Measurements from ENCODE around the gene SMG5.

Gene SMG5

GRCh38 chr1:156286061-156286460 is 3.4 kb upstream of the SMG5 start:
- TF ChIP-seq SIN3A (IDR thresholded peaks at IDR 0.05; ENCODE audit: borderline replicate concordance, insufficient read depth, low read length) (no peak), FOXP2 (optimal IDR thresholded peaks at IDR 0.05; ENCODE audit: borderline replicate concordance, extremely low read depth, extremely low read length, insufficient read depth) (no peak), TAF1 (IDR thresholded peaks at IDR 0.05; ENCODE audit: borderline replicate concordance, insufficient read depth, low read length) (no peak), POLR2AphosphoS5 (IDR thresholded peaks at IDR 0.05; ENCODE audit: low read depth, low read length) (no peak)
- TF ChIP-seq, protein P1, sequence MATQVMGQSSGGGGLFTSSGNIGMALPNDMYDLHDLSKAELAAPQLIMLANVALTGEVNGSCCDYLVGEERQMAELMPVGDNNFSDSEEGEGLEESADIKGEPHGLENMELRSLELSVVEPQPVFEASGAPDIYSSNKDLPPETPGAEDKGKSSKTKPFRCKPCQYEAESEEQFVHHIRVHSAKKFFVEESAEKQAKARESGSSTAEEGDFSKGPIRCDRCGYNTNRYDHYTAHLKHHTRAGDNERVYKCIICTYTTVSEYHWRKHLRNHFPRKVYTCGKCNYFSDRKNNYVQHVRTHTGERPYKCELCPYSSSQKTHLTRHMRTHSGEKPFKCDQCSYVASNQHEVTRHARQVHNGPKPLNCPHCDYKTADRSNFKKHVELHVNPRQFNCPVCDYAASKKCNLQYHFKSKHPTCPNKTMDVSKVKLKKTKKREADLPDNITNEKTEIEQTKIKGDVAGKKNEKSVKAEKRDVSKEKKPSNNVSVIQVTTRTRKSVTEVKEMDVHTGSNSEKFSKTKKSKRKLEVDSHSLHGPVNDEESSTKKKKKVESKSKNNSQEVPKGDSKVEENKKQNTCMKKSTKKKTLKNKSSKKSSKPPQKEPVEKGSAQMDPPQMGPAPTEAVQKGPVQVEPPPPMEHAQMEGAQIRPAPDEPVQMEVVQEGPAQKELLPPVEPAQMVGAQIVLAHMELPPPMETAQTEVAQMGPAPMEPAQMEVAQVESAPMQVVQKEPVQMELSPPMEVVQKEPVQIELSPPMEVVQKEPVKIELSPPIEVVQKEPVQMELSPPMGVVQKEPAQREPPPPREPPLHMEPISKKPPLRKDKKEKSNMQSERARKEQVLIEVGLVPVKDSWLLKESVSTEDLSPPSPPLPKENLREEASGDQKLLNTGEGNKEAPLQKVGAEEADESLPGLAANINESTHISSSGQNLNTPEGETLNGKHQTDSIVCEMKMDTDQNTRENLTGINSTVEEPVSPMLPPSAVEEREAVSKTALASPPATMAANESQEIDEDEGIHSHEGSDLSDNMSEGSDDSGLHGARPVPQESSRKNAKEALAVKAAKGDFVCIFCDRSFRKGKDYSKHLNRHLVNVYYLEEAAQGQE (IDR thresholded peaks at IDR 0.05; ENCODE audit: insufficient read depth in 1 of 2, low read depth in 2 of 2, low read length in 2 of 2): no peak

DNA sequence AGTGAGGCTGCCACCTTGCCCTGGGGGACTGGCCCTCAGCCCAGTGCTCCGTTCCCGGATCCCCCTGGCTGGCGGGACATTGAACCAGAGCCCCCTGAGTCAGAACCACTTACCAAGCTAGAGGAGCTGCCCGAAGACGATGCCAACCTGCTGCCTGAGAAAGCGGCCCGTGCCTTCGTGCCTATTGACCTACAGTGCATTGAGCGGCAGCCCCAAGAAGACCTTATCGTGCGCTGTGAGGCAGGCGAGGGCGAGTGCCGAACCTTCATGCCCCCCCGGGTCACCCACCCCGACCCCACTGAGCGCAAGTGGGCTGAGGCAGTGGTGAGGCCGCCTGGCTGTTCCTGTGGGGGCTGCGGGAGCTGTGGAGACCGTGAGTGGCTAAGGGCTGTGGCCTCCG is 2.8 kb upstream of the SMG5 start:
- TF ChIP-seq TAF1 (IDR thresholded peaks at IDR 0.05; ENCODE audit: borderline replicate concordance, insufficient read depth, low read length) (no peak), SIN3A (IDR thresholded peaks at IDR 0.05; ENCODE audit: borderline replicate concordance, insufficient read depth, low read length) (no peak), FOXP2 (optimal IDR thresholded peaks at IDR 0.05; ENCODE audit: borderline replicate concordance, extremely low read depth, extremely low read length, insufficient read depth) (no peak), POLR2AphosphoS5 (IDR thresholded peaks at IDR 0.05; ENCODE audit: low read depth, low read length) (no peak)
- TF ChIP-seq, protein P1 (IDR thresholded peaks at IDR 0.05; ENCODE audit: insufficient read depth in 1 of 2, low read depth in 2 of 2, low read length in 2 of 2): no peak

DNA sequence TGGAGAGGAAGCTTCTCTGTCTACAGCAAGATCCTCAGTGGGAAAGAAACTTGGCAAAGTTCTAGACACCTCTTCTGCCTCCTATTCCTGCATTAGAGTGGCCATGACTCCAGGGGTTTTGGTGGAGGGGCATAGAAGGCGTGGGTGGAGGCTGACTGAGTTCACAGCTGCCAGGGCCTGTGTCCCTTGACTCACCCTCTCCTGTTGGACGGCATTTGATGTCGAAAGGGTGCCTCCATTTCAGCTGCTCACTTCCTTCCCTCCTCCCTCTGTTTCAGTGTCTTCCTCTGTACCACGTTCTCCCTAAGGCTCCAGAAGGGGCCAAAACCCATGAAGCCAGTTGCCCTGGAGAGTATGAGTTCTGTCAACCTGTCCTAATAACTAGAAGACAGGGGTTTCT is 2.1 kb upstream of the SMG5 start:
- TF ChIP-seq TAF1 (IDR thresholded peaks at IDR 0.05; ENCODE audit: borderline replicate concordance, insufficient read depth, low read length) (no peak), FOXP2 (optimal IDR thresholded peaks at IDR 0.05; ENCODE audit: borderline replicate concordance, extremely low read depth, extremely low read length, insufficient read depth) (no peak), POLR2AphosphoS5 (IDR thresholded peaks at IDR 0.05; ENCODE audit: low read depth, low read length) (no peak), SIN3A (IDR thresholded peaks at IDR 0.05; ENCODE audit: borderline replicate concordance, insufficient read depth, low read length) (no peak)
- TF ChIP-seq, protein P1 (IDR thresholded peaks at IDR 0.05; ENCODE audit: insufficient read depth in 1 of 2, low read depth in 2 of 2, low read length in 2 of 2): no peak

- TF ChIP-seq, protein P1 (IDR thresholded peaks at IDR 0.05; ENCODE audit: insufficient read depth in 1 of 2, low read depth in 2 of 2, low read length in 2 of 2): no peak
- TF ChIP-seq SIN3A (IDR thresholded peaks at IDR 0.05; ENCODE audit: borderline replicate concordance, insufficient read depth, low read length) (no peak), TAF1 (IDR thresholded peaks at IDR 0.05; ENCODE audit: borderline replicate concordance, insufficient read depth, low read length) (no peak), POLR2AphosphoS5 (IDR thresholded peaks at IDR 0.05; ENCODE audit: low read depth, low read length) (no peak), FOXP2 (optimal IDR thresholded peaks at IDR 0.05; ENCODE audit: borderline replicate concordance, extremely low read depth, extremely low read length, insufficient read depth) (no peak)
Observed at GRCh38 chr1:156284112-156284511, 1.5 kb upstream of the SMG5 start, which contains the start of gene TMEM79. TSS of gene TMEM79 (plus strand) at chr1:156284325. CDS start at chr1:156285227, 902 bp downstream.

GRCh38 chr1:156283521-156283920 is 896 bp upstream of the SMG5 start:
- TF ChIP-seq TAF1 (IDR thresholded peaks at IDR 0.05; ENCODE audit: borderline replicate concordance, insufficient read depth, low read length) (no peak), POLR2AphosphoS5 (IDR thresholded peaks at IDR 0.05; ENCODE audit: low read depth, low read length) (no peak), SIN3A (IDR thresholded peaks at IDR 0.05; ENCODE audit: borderline replicate concordance, insufficient read depth, low read length) (no peak), FOXP2 (optimal IDR thresholded peaks at IDR 0.05; ENCODE audit: borderline replicate concordance, extremely low read depth, extremely low read length, insufficient read depth) (no peak)
- TF ChIP-seq, protein P1 (IDR thresholded peaks at IDR 0.05; ENCODE audit: insufficient read depth in 1 of 2, low read depth in 2 of 2, low read length in 2 of 2): no peak
